ENCODE measurements around the gene KRTAP9-8. TPM values are rescaled to one million over a fixed set of nuclear protein-coding genes. Genes with fewer than 3 reads are reported as not detected.
"Not testable (repeated sequence)": the region's sequence is repeated elsewhere in the genome, so short reads cannot be mapped to it uniquely, and the experiment has no call there.

KRTAP9-8 gene
- total RNA-seq (2014; rRNA removed; shearing (Covaris generic)): not detected in 2 replicates

- DNase-seq (ENCODE audit: low spot score): not testable (repeated sequence)
Measured at GRCh38 chr17:41237949-41238437, at the start of gene KRTAP9-8. Gene KRTAP9-8, plus strand, starts transcription at chr17:41237999. Its CDS starts 53 bp downstream, at chr17:41238052.

GRCh38 chr17:41189837-41190318 is 47.9 kb upstream of the KRTAP9-8 start, which contains the start of gene KRTAP9-1:
Gene KRTAP9-1, plus strand, starts transcription at chr17:41189887. Its CDS starts 0 bp downstream, at chr17:41189887.
- DNase-seq (ENCODE audit: low spot score): not testable (repeated sequence)

GRCh38 chr17:41190328-41190727 is 47.5 kb upstream of the KRTAP9-8 start:
- DNase-seq (ENCODE audit: low spot score): no peak

GRCh38 chr17:41196068-41196467 is 41.7 kb upstream of the KRTAP9-8 start:
- no peak for DNase-seq (ENCODE audit: low spot score)

GRCh38 chr17:41199421-41200078 is 38.2 kb upstream of the KRTAP9-8 start:
- no peak for DNase-seq (ENCODE audit: low spot score)

- peak; percentile 86 for DNase-seq (ENCODE audit: low spot score)
Measured at GRCh38 chr17:41211845-41212466, 25.8 kb upstream of the KRTAP9-8 start.

GRCh38 chr17:41212524-41213169 is 25.2 kb upstream of the KRTAP9-8 start:
- peak; percentile 52 for DNase-seq (ENCODE audit: low spot score)

GRCh38 chr17:41215681-41216080 is 22.1 kb upstream of the KRTAP9-8 start:
- no peak for DNase-seq (ENCODE audit: low spot score)

GRCh38 chr17:41223821-41224220 is 14.0 kb upstream of the KRTAP9-8 start:
- DNase-seq (ENCODE audit: low spot score): no peak

- DNase-seq (ENCODE audit: low spot score): no peak
Measured at GRCh38 chr17:41226051-41226450, 11.7 kb upstream of the KRTAP9-8 start.

GRCh38 chr17:41226598-41227095 is 11.2 kb upstream of the KRTAP9-8 start, which contains the start of gene KRTAP9-2:
Gene KRTAP9-2, plus strand, starts transcription at chr17:41226648. Its CDS starts 7 bp downstream, at chr17:41226655.
- not testable (repeated sequence) for DNase-seq (ENCODE audit: low spot score)

GRCh38 chr17:41230094-41230493 is 7.7 kb upstream of the KRTAP9-8 start:
- DNase-seq (ENCODE audit: low spot score): no peak

- no peak for DNase-seq (ENCODE audit: low spot score)
Measured at GRCh38 chr17:41231731-41232130, 6.1 kb upstream of the KRTAP9-8 start.

- not testable (repeated sequence) for DNase-seq (ENCODE audit: low spot score)
Measured at GRCh38 chr17:41232399-41233105, 5.2 kb upstream of the KRTAP9-8 start, which contains the start of gene KRTAP9-3. Gene KRTAP9-3, plus strand, starts transcription at chr17:41232449. Its CDS starts 53 bp downstream, at chr17:41232502.

- DNase-seq (ENCODE audit: low spot score): not testable (repeated sequence)
Measured at GRCh38 chr17:41237116-41237515, 683 bp upstream of the KRTAP9-8 start.

- DNase-seq (ENCODE audit: low spot score): not testable (repeated sequence)
Measured at GRCh38 chr17:41246995-41247787, 9.4 kb downstream of the KRTAP9-8 start.

GRCh38 chr17:41249637-41250240 is 11.9 kb downstream of the KRTAP9-8 start, which contains the start of gene KRTAP9-4:
Gene KRTAP9-4, plus strand, starts transcription at chr17:41249687. Its CDS starts 34 bp downstream, at chr17:41249721.
- not testable (repeated sequence) for DNase-seq (ENCODE audit: low spot score)

- DNase-seq (ENCODE audit: low spot score): no peak
Measured at GRCh38 chr17:41251261-41251660, 13.5 kb downstream of the KRTAP9-8 start.

- DNase-seq (ENCODE audit: low spot score): no peak
Measured at GRCh38 chr17:41254861-41255260, 17.1 kb downstream of the KRTAP9-8 start.
